GM18517 (cell line): ENCODE results near the gene ESPNL.
"Not testable (repeated sequence)": the region's sequence is repeated elsewhere in the genome, so short reads cannot be mapped to it uniquely, and the experiment has no call there.

Experiments used
- ATAC-seq: cut with Tn5 transposase; IDR thresholded peaks from one replicate; pipeline ENCODE4 v1.9.1; 2021; ENCODE audit warnings: mild to moderate bottlenecking, moderate library complexity; ENCODE audit not compliant: unreplicated experiment

The ESPNL gene

GRCh38 chr2:238168196-238169047 is 68.3 kb downstream of the ESPNL start:
- ATAC-seq = no peak

GRCh38 chr2:238169048-238169707 is 69.0 kb downstream of the ESPNL start:
- ATAC-seq = no peak

- no peak for ATAC-seq
Measured at GRCh38 chr2:238169708-238170251, 69.6 kb downstream of the ESPNL start.

- no peak for ATAC-seq
Measured at GRCh38 chr2:238170386-238171071, 70.4 kb downstream of the ESPNL start.

- not testable (repeated sequence) for ATAC-seq
Measured at GRCh38 chr2:238171072-238171431, 70.9 kb downstream of the ESPNL start.

- ATAC-seq = no peak
Measured at GRCh38 chr2:238171575-238172187, 71.5 kb downstream of the ESPNL start.

GRCh38 chr2:238172439-238172838 is 72.3 kb downstream of the ESPNL start:
- no peak for ATAC-seq

GRCh38 chr2:238173692-238174091 is 73.6 kb downstream of the ESPNL start:
- no peak for ATAC-seq

GRCh38 chr2:238174291-238174690 is 74.2 kb downstream of the ESPNL start:
- ATAC-seq = no peak

GRCh38 chr2:238174701-238175100 is 74.6 kb downstream of the ESPNL start:
- ATAC-seq = no peak

- ATAC-seq = no peak
Measured at GRCh38 chr2:238176613-238177012, 76.5 kb downstream of the ESPNL start.

- no peak for ATAC-seq
Measured at GRCh38 chr2:238180554-238180953, 80.4 kb downstream of the ESPNL start.

GRCh38 chr2:238182362-238182761 is 82.2 kb downstream of the ESPNL start:
- no peak for ATAC-seq
